Retinal pigment epithelial cell (primary cell): ENCODE data around the gene SMAD6.
A peak's percentile ranks its signal among the peaks of the same experiment; 100 is the strongest.

ENCODE experiments used
- DNase-seq: peaks from one replicate; pipeline ENCODE4 v3.0.0-alpha.2; 2010; ENCODE audit warnings: low read depth
- H3K4me3 ChIP-seq: 2 replicates; pipeline ENCODE4 v1.5.1; 2011; ENCODE audit warnings: mild to moderate bottlenecking, low read length, control low read depth, moderate library complexity
- CTCF ChIP-seq: conservative IDR thresholded peaks from 2 replicates; pipeline ENCODE4 v1.5.1; 2011; ENCODE audit warnings: low read depth, low read length, control low read depth, inconsistent platforms

The SMAD6 gene

GRCh38 chr15:66702787-66703539 is 927 bp downstream of the SMAD6 start:
- TF ChIP-seq CTCF = no peak
- DNase-seq = no peak
- H3K4me3 ChIP-seq = peak overlapping the region; percentile 100

GRCh38 chr15:66703540-66703941 is 1.5 kb downstream of the SMAD6 start:
- no peak for DNase-seq
- peak overlapping the region; percentile 100 for H3K4me3 ChIP-seq
- no peak for TF ChIP-seq CTCF

GRCh38 chr15:66704019-66704802 is 2.2 kb downstream of the SMAD6 start:
- DNase-seq = no peak
- TF ChIP-seq CTCF = no peak
- peak overlapping the region; percentile 100 for H3K4me3 ChIP-seq

- no peak for TF ChIP-seq CTCF
- H3K4me3 ChIP-seq = peak overlapping the region; percentile 100
- DNase-seq = no peak
Measured at GRCh38 chr15:66704803-66705153, 2.7 kb downstream of the SMAD6 start.

- no peak for TF ChIP-seq CTCF
- H3K4me3 ChIP-seq = peak overlapping the region; percentile 100
- no peak for DNase-seq
Measured at GRCh38 chr15:66705277-66706146, 3.5 kb downstream of the SMAD6 start.

GRCh38 chr15:66706225-66706732 is 4.2 kb downstream of the SMAD6 start:
- H3K4me3 ChIP-seq = peak overlapping the region; percentile 100
- no peak for DNase-seq
- peak; percentile 87 for TF ChIP-seq CTCF
